ENCODE results near the gene KCNAB3.

- TF ChIP-seq POLR2A (IDR thresholded peaks at IDR 0.05) (no peak), CTCF (IDR thresholded peaks at IDR 0.05) (no peak)
Measured at GRCh38 chr17:7961421-7961820, 31.8 kb upstream of the KCNAB3 start.
